DMS53 (cell line): ENCODE data around the gene CFAP20.
A peak's percentile ranks its signal among the peaks of the same experiment; 100 is the strongest.

Experiments
- DNase-seq: peaks from one replicate; lab custom pipeline; 2025; lab: John Stamatoyannopoulos, UW

The CFAP20 gene

GRCh38 chr16:58129097-58129936, at the start of gene CFAP20:
CFAP20 (minus strand) TSS chr16:58129381; CDS start chr16:58129115, 266 bp downstream.
- peak; percentile 100 for DNase-seq

- no peak for DNase-seq
These were observed 48.2 kb upstream of the CFAP20 start for GRCh38 chr16:58177353-58177710.

GRCh38 chr16:58176608-58177352, 47.6 kb upstream of the CFAP20 start:
- DNase-seq, result no peak

GRCh38 chr16:58170223-58170622, 41.0 kb upstream of the CFAP20 start:
- DNase-seq, result no peak

- no peak for DNase-seq
These were observed 31.7 kb upstream of the CFAP20 start for GRCh38 chr16:58160855-58161254.

GRCh38 chr16:58158725-58159124, 29.5 kb upstream of the CFAP20 start:
- no peak for DNase-seq

GRCh38 chr16:58157951-58158540, 28.9 kb upstream of the CFAP20 start:
- DNase-seq, result no peak

- no peak for DNase-seq
These were observed 28.1 kb upstream of the CFAP20 start for GRCh38 chr16:58157239-58157638.

GRCh38 chr16:58155839-58156238, 26.7 kb upstream of the CFAP20 start:
- no peak for DNase-seq

- no peak for DNase-seq
These were observed 25.2 kb upstream of the CFAP20 start for GRCh38 chr16:58154345-58154744.

- DNase-seq, result no peak
These were observed 23.2 kb upstream of the CFAP20 start for GRCh38 chr16:58152246-58152868.

GRCh38 chr16:58148526-58148925, 19.3 kb upstream of the CFAP20 start:
- DNase-seq, result no peak

GRCh38 chr16:58148099-58148498, 18.9 kb upstream of the CFAP20 start:
- no peak for DNase-seq

GRCh38 chr16:58138852-58139251, 9.7 kb upstream of the CFAP20 start:
- no peak for DNase-seq

GRCh38 chr16:58137581-58137980, 8.4 kb upstream of the CFAP20 start:
- DNase-seq, result no peak

GRCh38 chr16:58128711-58129096, 477 bp downstream of the CFAP20 start:
- DNase-seq, result peak; percentile 62

GRCh38 chr16:58128181-58128631, 975 bp downstream of the CFAP20 start:
- peak; percentile 11 for DNase-seq

- DNase-seq, result peak; percentile 6
These were observed 1.5 kb downstream of the CFAP20 start for GRCh38 chr16:58127634-58128033.

- DNase-seq, result peak; percentile 53
These were observed 2.1 kb downstream of the CFAP20 start for GRCh38 chr16:58127033-58127556.

- no peak for DNase-seq
These were observed 2.7 kb downstream of the CFAP20 start for GRCh38 chr16:58126451-58126961.

- peak; percentile 32 for DNase-seq
These were observed 3.3 kb downstream of the CFAP20 start for GRCh38 chr16:58125781-58126335.

- no peak for DNase-seq
These were observed 4.1 kb downstream of the CFAP20 start for GRCh38 chr16:58125041-58125440.
